Activated T-cell treated with anti-CD3 and anti-CD28 coated beads, Interleukin-2, amount 50 U/mL, for 72 hours (primary cell): ENCODE measurements around the gene IDS. TPM values are rescaled to one million over a fixed set of nuclear protein-coding genes. Genes with fewer than 3 reads are reported as not detected.
"Not testable (repeated sequence)": the region's sequence is repeated elsewhere in the genome, so short reads cannot be mapped to it uniquely, and the experiment has no call there.

Experiments used
- ATAC-seq, 2 donors: fragments of 150-1000 bp; cut with Tn5 transposase; replicated peaks in 1 of 2; 2 replicates each; pipeline ENCODE4 v1.10.0; 2021; ENCODE audit warnings: moderate library complexity in 2 of 2, mild to moderate bottlenecking in 1 of 2
- DNase-seq, 2 donors: peaks; one replicate each; pipeline ENCODE4 v3.0.0; 2021 to 2022; ENCODE audit warnings: mixed read lengths in 1 of 2
- H3K27ac Mint-ChIP-seq: one replicate; pipeline ENCODE4 v1.8.0; 2022; ENCODE audit warnings: mild to moderate bottlenecking, moderate library complexity, mixed read lengths
- H3K27me3 Mint-ChIP-seq: one replicate; pipeline ENCODE4 v1.8.0; 2022; ENCODE audit warnings: low read depth, mixed read lengths
- H3K36me3 Mint-ChIP-seq, 2 donors: one replicate each; pipeline ENCODE4 v1.8.0; 2022; ENCODE audit warnings: mixed read lengths in 2 of 2, mild to moderate bottlenecking in 1 of 2; ENCODE audit not compliant: insufficient read depth in 2 of 2
- H3K4me1 Mint-ChIP-seq: one replicate; pipeline ENCODE4 v1.8.0; 2022; ENCODE audit warnings: low read depth, mixed read lengths
- H3K4me3 Mint-ChIP-seq, 2 donors: one replicate each; pipeline ENCODE4 v1.8.0; 2022; ENCODE audit warnings: mild to moderate bottlenecking in 2 of 2, mixed read lengths in 2 of 2, moderate library complexity in 2 of 2
- H3K9me3 Mint-ChIP-seq, 2 donors: one replicate each; pipeline ENCODE4 v1.8.0; 2022; ENCODE audit warnings: mixed read lengths in 2 of 2
- total RNA-seq, 2 donors: library from RNA; stranded (reverse); gene quantifications; one replicate each; pipeline ENCODE4 v1.2.3, GENCODE V29; 2022

IDS gene
- total RNA-seq, 2 donors from 2014 or later: 64.6 to 84.7 TPM

DNA sequence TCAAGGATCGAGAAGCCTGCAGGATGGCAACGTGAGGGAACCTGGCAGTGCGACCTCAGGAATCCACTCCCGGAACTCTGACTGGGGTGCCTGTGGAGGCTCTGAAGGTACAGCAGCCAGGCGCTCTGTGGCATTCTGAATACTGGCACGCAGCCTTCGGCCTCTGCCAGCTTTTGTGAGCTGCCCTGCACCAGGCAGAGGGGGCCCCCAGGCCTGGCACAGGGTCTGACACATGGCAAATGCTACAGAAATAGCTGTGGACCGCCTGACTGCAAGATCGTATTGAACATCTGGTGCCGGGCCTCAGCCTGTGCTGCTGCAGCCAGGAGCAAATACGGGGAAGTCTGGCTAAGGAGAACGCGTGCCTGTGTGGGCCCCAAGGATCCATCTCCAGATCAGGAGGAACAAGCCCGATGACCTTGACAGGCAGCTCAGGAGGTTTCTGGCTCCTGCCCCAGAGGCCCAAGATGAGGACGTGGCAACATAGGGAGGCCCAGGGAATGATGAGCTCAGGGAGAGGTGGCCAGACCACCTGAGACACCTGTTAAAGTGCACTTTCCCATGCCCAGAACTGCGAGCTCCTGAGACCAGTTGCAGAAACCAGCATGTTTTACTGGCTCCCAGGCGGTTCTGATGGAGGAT, 16.6 kb downstream of the IDS start:
- not testable (repeated sequence) for DNase-seq, H3K4me1 Mint-ChIP-seq, ATAC-seq, H3K27ac Mint-ChIP-seq, H3K9me3 Mint-ChIP-seq, H3K4me3 Mint-ChIP-seq
- Mint-ChIP-seq H3K27me3 (peaks cover 16% of the 10 kb centered on the region), H3K36me3 (peaks cover 10 to 19% of the 10 kb centered on the region in 2 donors)

GRCh38 chrX:149488008-149488407, 17.1 kb downstream of the IDS start:
- H3K36me3 Mint-ChIP-seq: peaks cover 10 to 19% of the 10 kb centered on the region in 2 donors
- ATAC-seq, H3K4me3 Mint-ChIP-seq, H3K9me3 Mint-ChIP-seq, H3K4me1 Mint-ChIP-seq, DNase-seq, H3K27ac Mint-ChIP-seq: not testable (repeated sequence)
- peaks cover 18% of the 10 kb centered on the region for H3K27me3 Mint-ChIP-seq

DNA sequence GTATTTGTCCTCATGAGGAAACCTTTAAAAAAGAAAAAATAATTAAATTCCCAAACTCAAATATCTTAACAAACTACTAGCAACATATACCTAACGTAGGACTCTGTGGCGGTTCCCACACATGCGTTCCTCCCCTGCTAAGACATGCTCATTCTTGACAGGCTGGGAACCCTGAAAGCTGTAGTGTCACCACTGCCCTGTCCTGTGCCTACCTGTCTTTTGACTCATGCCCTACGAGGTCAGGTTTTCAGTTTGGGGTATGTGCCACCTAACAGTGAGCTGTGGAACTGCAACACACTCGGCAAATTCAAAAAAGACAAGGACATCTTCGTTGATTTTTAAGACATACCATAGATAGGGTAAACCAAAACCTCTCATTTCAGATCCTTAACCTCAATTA, 17.8 kb downstream of the IDS start:
- H3K36me3 Mint-ChIP-seq: peaks cover 10 to 19% of the 10 kb centered on the region in 2 donors
- no peak overlapping the region for H3K4me3 Mint-ChIP-seq

GRCh38 chrX:149476513-149476912, 28.6 kb downstream of the IDS start:
- H3K9me3 Mint-ChIP-seq: no peaks in the 10 kb centered on the region
- DNase-seq (no peak), ATAC-seq (no peak)
- peaks cover 0 to 5% of the 10 kb centered on the region in 2 donors for H3K36me3 Mint-ChIP-seq
- peaks cover 36% of the 10 kb centered on the region for H3K27me3 Mint-ChIP-seq
- H3K4me1 Mint-ChIP-seq: no peaks in the 10 kb centered on the region
- no peak overlapping the region for H3K27ac Mint-ChIP-seq
- H3K4me3 Mint-ChIP-seq: no peak overlapping the region

More for the DNA sequence above, 17.8 kb downstream of the IDS start:
- H3K4me1 Mint-ChIP-seq: no peaks in the 10 kb centered on the region
- peak in 1 of 2 donors; percentile 18 for DNase-seq
- H3K27me3 Mint-ChIP-seq: peaks cover 18% of the 10 kb centered on the region
- no peaks in the 10 kb centered on the region for H3K9me3 Mint-ChIP-seq
- ATAC-seq: peak; percentile 68 to 70
- peak overlapping the region; percentile 46 for H3K27ac Mint-ChIP-seq

DNA sequence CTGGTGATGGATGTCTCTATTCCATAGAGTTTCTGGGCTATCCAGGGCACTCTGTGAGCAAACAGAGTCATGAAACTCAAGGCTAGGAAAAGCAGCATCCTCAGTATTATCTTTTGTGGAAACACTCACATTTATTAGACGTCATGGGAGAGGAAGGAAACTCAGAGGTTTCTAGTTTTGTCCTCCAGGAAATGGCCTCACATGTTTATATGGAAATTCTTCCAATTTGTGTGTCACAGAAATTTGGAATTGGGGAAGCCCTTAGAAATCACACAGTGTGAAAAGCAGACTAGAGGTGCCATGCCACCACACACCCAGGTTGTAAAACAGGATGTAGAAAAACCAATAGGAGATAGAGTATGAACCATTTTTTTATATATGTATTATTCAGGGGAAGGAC, 31.1 kb downstream of the IDS start:
- H3K4me1 Mint-ChIP-seq: peaks cover 4% of the 10 kb centered on the region
- H3K36me3 Mint-ChIP-seq: no peaks in the 10 kb centered on the region
- H3K27me3 Mint-ChIP-seq: peaks cover 51% of the 10 kb centered on the region
- ATAC-seq (no peak), DNase-seq (no peak)
- H3K4me3 Mint-ChIP-seq: no peak overlapping the region
- no peak overlapping the region for H3K27ac Mint-ChIP-seq
- H3K9me3 Mint-ChIP-seq: no peaks in the 10 kb centered on the region

- Mint-ChIP-seq H3K27me3 (peaks cover 51% of the 10 kb centered on the region), H3K27ac (no peak overlapping the region), H3K36me3 (no peaks in the 10 kb centered on the region), H3K4me1 (peaks cover 4% of the 10 kb centered on the region), H3K4me3 (no peak overlapping the region), H3K9me3 (no peaks in the 10 kb centered on the region)
- ATAC-seq (no peak), DNase-seq (no peak)
These were observed 32.0 kb downstream of the IDS start for GRCh38 chrX:149473092-149473491.

- H3K9me3 Mint-ChIP-seq: no peaks in the 10 kb centered on the region
- H3K4me3 Mint-ChIP-seq: no peak overlapping the region
- H3K27me3 Mint-ChIP-seq: peaks cover 49% of the 10 kb centered on the region
- H3K4me1 Mint-ChIP-seq: peaks cover 4% of the 10 kb centered on the region
- no peak for ATAC-seq
- no peak overlapping the region for H3K27ac Mint-ChIP-seq
- no peak for DNase-seq
- H3K36me3 Mint-ChIP-seq: no peaks in the 10 kb centered on the region
These were observed 32.5 kb downstream of the IDS start for GRCh38 chrX:149472625-149473024.

- peaks cover 50% of the 10 kb centered on the region for H3K27me3 Mint-ChIP-seq
- H3K36me3 Mint-ChIP-seq: no peaks in the 10 kb centered on the region
- H3K9me3 Mint-ChIP-seq: no peaks in the 10 kb centered on the region
- H3K4me1 Mint-ChIP-seq: peaks cover 4% of the 10 kb centered on the region
- no peak overlapping the region for H3K27ac Mint-ChIP-seq
- DNase-seq (no peak), ATAC-seq (no peak)
- H3K4me3 Mint-ChIP-seq: no peak overlapping the region
These were observed 33.7 kb downstream of the IDS start for GRCh38 chrX:149471397-149471796.

DNA sequence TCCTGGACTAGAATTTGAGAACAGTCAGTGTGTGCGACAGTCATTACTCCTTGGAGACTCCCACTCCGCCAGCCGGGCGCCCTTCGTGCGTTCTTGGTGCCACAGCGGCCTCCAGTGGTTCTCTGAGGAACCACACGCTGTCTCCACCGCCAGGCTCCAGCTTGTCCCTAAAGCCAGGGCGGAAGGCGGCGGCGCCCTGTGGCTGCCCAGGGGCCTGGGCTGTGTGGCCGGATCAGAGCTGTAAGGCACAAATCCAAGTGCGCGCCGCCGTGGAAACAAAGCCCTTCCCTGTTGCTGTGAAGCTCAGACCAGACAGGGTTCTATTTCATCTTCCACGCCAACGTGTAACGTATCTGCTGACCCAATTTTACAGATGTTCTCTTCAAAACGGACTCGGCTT, 34.2 kb downstream of the IDS start:
- H3K36me3 Mint-ChIP-seq: no peaks in the 10 kb centered on the region
- H3K4me1 Mint-ChIP-seq: peaks cover 4% of the 10 kb centered on the region
- no peak overlapping the region for H3K27ac Mint-ChIP-seq
- DNase-seq (peak; percentile 61 to 69), ATAC-seq (peak; percentile 77 to 80)
- no peak overlapping the region for H3K4me3 Mint-ChIP-seq
- H3K9me3 Mint-ChIP-seq: no peaks in the 10 kb centered on the region
- H3K27me3 Mint-ChIP-seq: peaks cover 50% of the 10 kb centered on the region

GRCh38 chrX:149469406-149469805, 35.7 kb downstream of the IDS start:
- Mint-ChIP-seq H3K4me3 (no peak overlapping the region), H3K27ac (no peak overlapping the region), H3K36me3 (no peaks in the 10 kb centered on the region), H3K9me3 (no peaks in the 10 kb centered on the region), H3K4me1 (peaks cover 4% of the 10 kb centered on the region), H3K27me3 (peaks cover 53% of the 10 kb centered on the region)
- no peak for DNase-seq
- ATAC-seq: no peak

- DNase-seq: no peak
- H3K9me3 Mint-ChIP-seq: no peaks in the 10 kb centered on the region
- peaks cover 49% of the 10 kb centered on the region for H3K27me3 Mint-ChIP-seq
- H3K27ac Mint-ChIP-seq: no peak overlapping the region
- ATAC-seq: no peak
- no peaks in the 10 kb centered on the region for H3K36me3 Mint-ChIP-seq
- H3K4me3 Mint-ChIP-seq: no peak overlapping the region
- H3K4me1 Mint-ChIP-seq: peaks cover 4% of the 10 kb centered on the region
These were observed 37.2 kb downstream of the IDS start for GRCh38 chrX:149467920-149468319.

DNA sequence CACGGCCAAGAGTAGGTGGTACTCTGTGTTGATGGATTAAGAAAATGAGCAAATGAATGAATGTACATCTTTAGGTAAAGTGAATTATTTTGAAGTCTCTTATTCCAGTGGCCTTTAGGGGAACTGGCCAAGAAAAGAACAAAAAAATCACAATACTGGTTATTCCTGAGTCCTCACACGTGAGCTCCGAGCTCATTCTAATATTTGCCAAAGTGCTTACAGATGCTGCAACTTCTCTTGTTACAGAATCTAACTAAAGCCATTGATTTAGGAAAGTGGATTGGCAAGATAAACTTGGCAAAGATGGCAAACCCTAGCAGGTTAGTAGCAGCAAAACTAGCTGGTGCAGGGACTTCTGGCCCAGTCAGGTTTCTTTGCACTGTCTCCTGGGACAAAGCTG, 37.6 kb downstream of the IDS start:
- DNase-seq (no peak), ATAC-seq (no peak)
- peaks cover 49% of the 10 kb centered on the region for H3K27me3 Mint-ChIP-seq
- no peak overlapping the region for H3K27ac Mint-ChIP-seq
- H3K4me1 Mint-ChIP-seq: peaks cover 4% of the 10 kb centered on the region
- H3K4me3 Mint-ChIP-seq: no peak overlapping the region
- no peaks in the 10 kb centered on the region for H3K36me3 Mint-ChIP-seq
- H3K9me3 Mint-ChIP-seq: no peaks in the 10 kb centered on the region

DNA sequence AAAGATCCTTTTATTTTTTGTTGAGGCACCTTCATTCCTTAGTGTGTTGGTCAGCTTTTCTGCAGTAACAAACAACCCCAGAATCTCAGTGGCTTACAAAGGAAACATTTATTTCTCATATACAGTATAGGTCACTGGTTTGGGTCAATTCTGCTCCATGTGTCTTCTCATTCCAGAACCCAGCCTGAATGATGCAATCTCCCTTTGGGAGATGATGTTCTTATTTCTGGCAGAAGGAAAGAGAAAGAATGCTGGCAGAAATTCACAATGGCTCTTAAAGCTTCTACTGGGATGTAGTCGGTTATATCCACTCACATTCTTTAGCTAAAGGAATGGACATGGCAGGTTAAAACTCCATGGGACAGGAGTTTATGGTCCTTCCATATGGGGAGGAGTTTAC, 42.3 kb downstream of the IDS start:
- Mint-ChIP-seq H3K27ac (no peak overlapping the region), H3K9me3 (no peaks in the 10 kb centered on the region), H3K4me3 (no peak overlapping the region), H3K27me3 (peaks cover 67% of the 10 kb centered on the region), H3K4me1 (no peaks in the 10 kb centered on the region), H3K36me3 (no peaks in the 10 kb centered on the region)
- DNase-seq: no peak
- no peak for ATAC-seq

- peaks cover 72% of the 10 kb centered on the region for H3K27me3 Mint-ChIP-seq
- H3K36me3 Mint-ChIP-seq: no peaks in the 10 kb centered on the region
- H3K4me3 Mint-ChIP-seq: no peak overlapping the region
- H3K4me1 Mint-ChIP-seq: no peaks in the 10 kb centered on the region
- no peak for ATAC-seq
- DNase-seq: no peak
- H3K9me3 Mint-ChIP-seq: no peaks in the 10 kb centered on the region
- no peak overlapping the region for H3K27ac Mint-ChIP-seq
These were observed 43.4 kb downstream of the IDS start for GRCh38 chrX:149461746-149462145.
